Liver (tissue), 9 donors: ENCODE measurements around the gene ORM2. TPM values are rescaled to one million over a fixed set of nuclear protein-coding genes. Genes with fewer than 3 reads are reported as not detected.

Source experiments
- DNase-seq: peaks from one replicate; pipeline ENCODE4 v3.0.0-alpha.2; 2017; ENCODE audit warnings: low spot score
- H3K27ac ChIP-seq, 2 donors: one replicate each; pipeline ENCODE4 v1.7.0; 2013; ENCODE audit warnings: inconsistent platforms in 2 of 2, low read length in 2 of 2, control low read depth in 1 of 2, low read depth in 1 of 2, mild to moderate bottlenecking in 1 of 2
- H3K27me3 ChIP-seq, 4 donors: one replicate each; pipeline versions ENCODE4 v1.6.1 to v1.7.0; 2013; ENCODE audit warnings: low read length in 3 of 4, inconsistent platforms in 1 of 4, mild to moderate bottlenecking in 1 of 4, moderate library complexity in 1 of 4; ENCODE audit not compliant: control insufficient read depth in 4 of 4, insufficient read depth in 4 of 4
- H3K36me3 ChIP-seq, 4 donors: one replicate each; pipeline versions ENCODE4 v1.6.1 to v1.7.0; 2013; ENCODE audit warnings: low read length in 3 of 4, mild to moderate bottlenecking in 3 of 4, low read depth in 1 of 4, moderate library complexity in 1 of 4; ENCODE audit not compliant: control insufficient read depth in 4 of 4, insufficient read depth in 3 of 4
- H3K4me1 ChIP-seq, 4 donors: one replicate each; pipeline versions ENCODE4 v1.6.1 to v1.7.0; 2013; ENCODE audit warnings: low read length in 3 of 4, mild to moderate bottlenecking in 3 of 4, moderate library complexity in 1 of 4; ENCODE audit not compliant: control insufficient read depth in 4 of 4, insufficient read depth in 4 of 4
- H3K4me3 ChIP-seq, 3 donors: one replicate each; pipeline versions ENCODE4 v1.6.1 to v1.7.0; 2013; ENCODE audit warnings: low read length in 3 of 3, control low read depth in 1 of 3, low read depth in 1 of 3, mild to moderate bottlenecking in 1 of 3
- H3K9ac ChIP-seq, 2 donors: one replicate each; pipeline ENCODE4 v1.7.0; 2013; ENCODE audit warnings: low read length in 2 of 2, mild to moderate bottlenecking in 2 of 2, moderate library complexity in 2 of 2, control low read depth in 1 of 2, low read depth in 1 of 2
- H3K9me3 ChIP-seq, 4 donors: one replicate each; pipeline versions ENCODE4 v1.6.1 to v1.7.0; 2013; ENCODE audit warnings: low read length in 3 of 4; ENCODE audit not compliant: control insufficient read depth in 4 of 4
- EGR1 ChIP-seq, 2 donors: IDR thresholded peaks; 2 replicates each; pipeline ENCODE4 v1.6.1; 2016 to 2018; ENCODE audit warnings: antibody characterized with exemption in 2 of 2, low read depth in 2 of 2
- GABPA ChIP-seq, 2 donors: IDR thresholded peaks in 1 of 2; conservative IDR thresholded peaks in 1 of 2; 2 replicates each; pipeline ENCODE4 v1.6.1; 2016; ENCODE audit warnings: antibody characterized with exemption in 2 of 2, mild to moderate bottlenecking in 1 of 2, moderate library complexity in 1 of 2
- HNF4A ChIP-seq, 2 donors: conservative IDR thresholded peaks; 2 replicates each; pipeline ENCODE4 v1.6.1; 2016; ENCODE audit warnings: antibody characterized with exemption in 2 of 2, mild to moderate bottlenecking in 2 of 2
- NR2F2 ChIP-seq: IDR thresholded peaks from 2 replicates; pipeline ENCODE4 v1.6.1; 2016; ENCODE audit warnings: antibody characterized with exemption
- RAD21 ChIP-seq, 2 donors: IDR thresholded peaks; 2 replicates each; pipeline ENCODE4 v1.6.1; 2016; ENCODE audit warnings: antibody characterized with exemption in 2 of 2, mild to moderate bottlenecking in 2 of 2
- REST ChIP-seq: IDR thresholded peaks from 2 replicates; pipeline ENCODE4 v1.6.1; 2016; ENCODE audit warnings: antibody characterized with exemption, mild to moderate bottlenecking
- RXRA ChIP-seq, 2 donors: IDR thresholded peaks; 2 replicates each; pipeline ENCODE4 v1.6.1; 2017 to 2018; ENCODE audit warnings: antibody characterized with exemption in 2 of 2, mild to moderate bottlenecking in 1 of 2
- SP1 ChIP-seq: IDR thresholded peaks from 2 replicates; pipeline ENCODE4 v1.6.1; 2018; ENCODE audit warnings: antibody characterized with exemption, mild to moderate bottlenecking
- YY1 ChIP-seq: IDR thresholded peaks from 2 replicates; pipeline ENCODE4 v1.6.1; 2016; ENCODE audit warnings: antibody characterized with exemption, mild to moderate bottlenecking
- WGBS: extraction: QIAGEN DNeasy Blood & Tissue Kit; methylation state at CpG from one replicate; pipeline ENCODE4 v1.1.7; 2013; 5-methylcytosine and 5-hydroxymethylcytosine counted together
- polyA plus RNA-seq, 2 donors: library from polyadenylated mRNA; stranded (reverse) in 1 of 2; unstranded in 1 of 2; fragments of 200-250 nt in 1 of 2; fragments of >200 nt in 1 of 2; fragmentation: Nextera tagmentation in 1 of 2; extraction: Ambion mirVana in 1 of 2; gene quantifications; one replicate each; pipeline versions ENCODE4 v1.2.1 to v1.2.3, GENCODE V29; 2013 to 2015
- total RNA-seq, 2 donors: library from RNA; depleted of rRNA; stranded (reverse); fragments of >200 nt; gene quantifications; one replicate each; pipeline ENCODE4 v1.2.3, GENCODE V29; 2014
- TF ChIP-seq, protein P1 (sequence below): IDR thresholded peaks from 2 replicates; pipeline ENCODE4 v1.6.1; 2016; ENCODE audit warnings: antibody characterized with exemption
- TF ChIP-seq, protein P2 (sequence below): fragments of 150-350 bp; IDR thresholded peaks from 2 replicates; pipeline ENCODE4 v1.5.1; 2017; ENCODE audit warnings: improper control_type of control experiment, low read depth, low read length; ENCODE audit not compliant: missing input control
- TF ChIP-seq, protein P3 (sequence below): IDR thresholded peaks from 2 replicates; pipeline ENCODE4 v1.6.1; 2016; ENCODE audit warnings: antibody characterized with exemption
- donor health status: healthy.
- donor health status: healthy.
- donor health status: healthy.
- donor health status: healthy.
- donor health status: healthy.

The ORM2 gene
- total and polyA plus RNA-seq, 4 donors = 276 to 7,373 (median 5,310) TPM

DNA sequence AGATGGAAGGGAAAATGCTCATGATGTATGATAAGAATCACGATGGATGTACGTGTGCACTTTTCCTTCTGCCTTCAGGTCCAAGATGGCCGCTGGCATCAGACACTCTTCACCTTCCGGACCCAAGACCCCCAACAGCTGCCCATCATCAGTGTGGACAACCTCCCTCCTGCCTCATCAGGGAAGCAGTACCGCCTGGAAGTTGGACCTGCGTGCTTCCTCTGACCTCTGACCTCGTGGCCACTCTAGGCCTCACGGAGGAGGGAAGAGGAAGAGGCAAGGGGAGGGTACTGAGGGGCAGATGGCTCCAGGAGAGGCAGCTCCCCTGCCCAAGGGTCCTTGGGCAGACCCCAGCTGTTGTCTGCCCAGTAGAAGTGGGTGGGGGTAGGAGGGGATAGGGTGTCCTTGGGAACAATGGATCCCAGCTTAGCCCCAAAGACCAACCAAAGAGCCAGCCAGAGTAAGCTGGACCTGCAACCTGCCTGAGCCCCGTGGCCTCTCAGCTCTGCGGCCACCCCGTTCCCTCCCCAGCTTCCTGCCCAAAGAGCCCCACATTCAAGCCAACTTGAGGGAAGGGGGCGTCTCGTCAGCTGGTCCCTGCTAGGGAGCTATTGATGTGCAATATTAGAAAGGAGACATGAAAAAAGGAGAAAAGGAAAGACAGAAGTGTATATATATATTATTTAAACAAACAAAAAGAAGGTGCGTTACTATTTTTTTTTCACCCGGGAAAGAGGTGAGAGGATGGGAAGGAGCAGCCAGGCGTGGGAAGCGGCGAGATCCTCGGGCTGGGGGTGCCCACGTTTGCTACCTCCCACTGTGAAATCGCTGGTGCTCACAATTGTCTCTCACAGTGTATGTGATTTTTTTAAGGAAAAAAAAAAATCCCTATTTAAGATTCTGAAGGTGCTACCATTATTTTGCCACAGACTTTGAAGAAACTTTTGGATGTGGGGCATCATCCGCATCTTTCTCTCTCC, 18.9 kb upstream of the ORM2 start (continued):
- no peak for TF ChIP-seq GABPA (IDR thresholded peaks at IDR 0.05 in 1 of 2, conservative IDR thresholded peaks at IDR 0.05 in 1 of 2)
- TF ChIP-seq, protein P1, sequence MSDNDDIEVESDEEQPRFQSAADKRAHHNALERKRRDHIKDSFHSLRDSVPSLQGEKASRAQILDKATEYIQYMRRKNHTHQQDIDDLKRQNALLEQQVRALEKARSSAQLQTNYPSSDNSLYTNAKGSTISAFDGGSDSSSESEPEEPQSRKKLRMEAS = no peak
- TF ChIP-seq YY1 = no peak
- TF ChIP-seq, protein P2, sequence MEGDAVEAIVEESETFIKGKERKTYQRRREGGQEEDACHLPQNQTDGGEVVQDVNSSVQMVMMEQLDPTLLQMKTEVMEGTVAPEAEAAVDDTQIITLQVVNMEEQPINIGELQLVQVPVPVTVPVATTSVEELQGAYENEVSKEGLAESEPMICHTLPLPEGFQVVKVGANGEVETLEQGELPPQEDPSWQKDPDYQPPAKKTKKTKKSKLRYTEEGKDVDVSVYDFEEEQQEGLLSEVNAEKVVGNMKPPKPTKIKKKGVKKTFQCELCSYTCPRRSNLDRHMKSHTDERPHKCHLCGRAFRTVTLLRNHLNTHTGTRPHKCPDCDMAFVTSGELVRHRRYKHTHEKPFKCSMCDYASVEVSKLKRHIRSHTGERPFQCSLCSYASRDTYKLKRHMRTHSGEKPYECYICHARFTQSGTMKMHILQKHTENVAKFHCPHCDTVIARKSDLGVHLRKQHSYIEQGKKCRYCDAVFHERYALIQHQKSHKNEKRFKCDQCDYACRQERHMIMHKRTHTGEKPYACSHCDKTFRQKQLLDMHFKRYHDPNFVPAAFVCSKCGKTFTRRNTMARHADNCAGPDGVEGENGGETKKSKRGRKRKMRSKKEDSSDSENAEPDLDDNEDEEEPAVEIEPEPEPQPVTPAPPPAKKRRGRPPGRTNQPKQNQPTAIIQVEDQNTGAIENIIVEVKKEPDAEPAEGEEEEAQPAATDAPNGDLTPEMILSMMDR = no peak

- H3K27me3 ChIP-seq = no peaks in the 10 kb centered on the region
- H3K9me3 ChIP-seq = no peaks in the 10 kb centered on the region
- WGBS = 96% methylated on average over 28 of the region's 28 CpGs
- H3K9ac ChIP-seq = no peak overlapping the region
- no peak overlapping the region for H3K27ac ChIP-seq
- no peak for TF ChIP-seq GABPA (IDR thresholded peaks at IDR 0.05 in 1 of 2, conservative IDR thresholded peaks at IDR 0.05 in 1 of 2)
- TF ChIP-seq, protein P2 = no peak
- H3K4me1 ChIP-seq = peaks cover 10 to 47% (median 17%) of the 10 kb centered on the region in 4 donors
- peaks cover 0 to 8% (median 1%) of the 10 kb centered on the region in 4 donors for H3K36me3 ChIP-seq
- DNase-seq = no peak
- no peak overlapping the region for H3K4me3 ChIP-seq
These were observed 17.8 kb upstream of the ORM2 start for GRCh38 chr9:114311571-114312512.

DNA sequence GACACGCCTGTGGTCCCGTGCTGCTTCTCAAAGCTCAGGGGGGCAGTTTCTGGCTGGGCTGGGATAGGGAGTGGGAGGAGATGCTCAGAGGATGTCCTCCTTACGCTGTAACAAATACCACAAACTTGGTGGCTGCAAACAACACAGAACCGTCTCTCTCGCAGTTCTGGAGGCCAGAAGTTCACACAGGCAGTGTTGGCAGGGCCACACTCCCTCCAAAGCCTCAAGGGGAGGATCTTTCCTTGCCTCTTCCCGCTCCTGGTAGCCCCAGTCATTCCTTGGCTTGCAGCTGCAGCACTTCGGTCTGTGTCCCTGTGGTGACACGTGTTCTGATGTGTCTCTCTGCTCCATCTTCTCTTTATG, 17.2 kb upstream of the ORM2 start:
- DNase-seq = no peak
- no peaks in the 10 kb centered on the region for H3K27me3 ChIP-seq
- no peak for TF ChIP-seq RAD21 (IDR thresholded peaks at IDR 0.05)
- TF ChIP-seq SP1 = no peak
- no peak for TF ChIP-seq NR2F2
- no peak for TF ChIP-seq EGR1 (IDR thresholded peaks at IDR 0.05; ENCODE audit: low read depth in 2 of 2)
- TF ChIP-seq, protein P3, sequence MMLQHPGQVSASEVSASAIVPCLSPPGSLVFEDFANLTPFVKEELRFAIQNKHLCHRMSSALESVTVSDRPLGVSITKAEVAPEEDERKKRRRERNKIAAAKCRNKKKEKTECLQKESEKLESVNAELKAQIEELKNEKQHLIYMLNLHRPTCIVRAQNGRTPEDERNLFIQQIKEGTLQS = no peak
- TF ChIP-seq REST = no peak
- TF ChIP-seq, protein P1 = no peak
- TF ChIP-seq HNF4A (conservative IDR thresholded peaks at IDR 0.05) = no peak
- TF ChIP-seq, protein P2 = no peak
- no peak for TF ChIP-seq RXRA (IDR thresholded peaks at IDR 0.05)

More for the DNA sequence above, 17.2 kb upstream of the ORM2 start:
- peaks cover 0 to 5% (median 1%) of the 10 kb centered on the region in 4 donors for H3K36me3 ChIP-seq
- H3K9me3 ChIP-seq = no peaks in the 10 kb centered on the region
- H3K4me1 ChIP-seq = peaks cover 10 to 43% (median 18%) of the 10 kb centered on the region in 4 donors
- H3K27ac ChIP-seq = no peak overlapping the region
- no peak overlapping the region for H3K9ac ChIP-seq
- 74% methylated on average over 8 of the region's 8 CpGs for WGBS
- H3K4me3 ChIP-seq = no peak overlapping the region
